22Rv1 (cell line): Measurements from ENCODE around the gene DUOX2.

Experiments
- ZFX ChIP-seq: fragments of 450-650 bp; IDR thresholded peaks from 2 replicates; pipeline ENCODE4 v1.6.1; 2017; ENCODE audit warnings: antibody characterized with exemption, borderline replicate concordance
- TF ChIP-seq, protein P1 (sequence below): fragments of 450-650 bp; IDR thresholded peaks from 2 replicates; pipeline ENCODE4 v1.5.1; 2017; ENCODE audit warnings: mild to moderate bottlenecking

DNA sequence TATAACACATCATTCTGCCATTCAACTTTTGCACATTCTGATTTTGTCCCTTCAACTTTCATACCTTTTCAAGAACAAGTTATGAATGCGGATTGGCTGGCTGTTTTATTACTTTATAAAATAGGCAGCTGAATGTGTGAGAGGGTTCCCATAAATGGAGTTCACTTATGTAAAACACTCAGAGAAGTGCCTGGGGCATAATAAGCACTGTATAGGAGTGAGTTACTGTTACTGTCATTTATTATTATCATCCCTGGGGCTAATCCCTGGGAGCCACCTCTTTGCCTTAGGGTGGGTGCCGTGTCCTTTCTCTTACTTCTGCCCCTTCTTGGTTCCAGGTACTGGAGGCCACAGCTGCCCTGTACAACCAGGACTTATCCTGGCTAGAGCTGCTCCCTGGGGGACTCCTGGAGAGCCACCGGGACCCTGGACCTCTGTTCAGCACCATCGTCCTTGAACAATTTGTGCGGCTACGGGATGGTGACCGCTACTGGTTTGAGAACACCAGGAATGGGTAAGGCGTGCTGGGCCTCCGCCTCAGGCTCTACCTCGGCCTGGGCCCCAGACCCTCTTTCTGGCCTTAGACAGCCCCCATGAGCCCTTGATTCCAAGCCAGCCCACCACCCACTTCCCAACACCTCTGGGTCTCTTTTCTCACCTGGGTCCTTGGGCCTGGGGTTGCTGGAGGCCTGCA is 26.7 kb upstream of the DUOX2 start:
- TF ChIP-seq, protein P1, sequence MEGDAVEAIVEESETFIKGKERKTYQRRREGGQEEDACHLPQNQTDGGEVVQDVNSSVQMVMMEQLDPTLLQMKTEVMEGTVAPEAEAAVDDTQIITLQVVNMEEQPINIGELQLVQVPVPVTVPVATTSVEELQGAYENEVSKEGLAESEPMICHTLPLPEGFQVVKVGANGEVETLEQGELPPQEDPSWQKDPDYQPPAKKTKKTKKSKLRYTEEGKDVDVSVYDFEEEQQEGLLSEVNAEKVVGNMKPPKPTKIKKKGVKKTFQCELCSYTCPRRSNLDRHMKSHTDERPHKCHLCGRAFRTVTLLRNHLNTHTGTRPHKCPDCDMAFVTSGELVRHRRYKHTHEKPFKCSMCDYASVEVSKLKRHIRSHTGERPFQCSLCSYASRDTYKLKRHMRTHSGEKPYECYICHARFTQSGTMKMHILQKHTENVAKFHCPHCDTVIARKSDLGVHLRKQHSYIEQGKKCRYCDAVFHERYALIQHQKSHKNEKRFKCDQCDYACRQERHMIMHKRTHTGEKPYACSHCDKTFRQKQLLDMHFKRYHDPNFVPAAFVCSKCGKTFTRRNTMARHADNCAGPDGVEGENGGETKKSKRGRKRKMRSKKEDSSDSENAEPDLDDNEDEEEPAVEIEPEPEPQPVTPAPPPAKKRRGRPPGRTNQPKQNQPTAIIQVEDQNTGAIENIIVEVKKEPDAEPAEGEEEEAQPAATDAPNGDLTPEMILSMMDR = no peak
- no peak for TF ChIP-seq ZFX
